Measurements from ENCODE around the gene PXYLP1.
"Not testable (repeated sequence)": the region's sequence is repeated elsewhere in the genome, so short reads cannot be mapped to it uniquely, and the experiment has no call there.

Gene PXYLP1

GRCh38 chr3:141274411-141275031 lies 42.9 kb downstream of the PXYLP1 start:
- DNase-seq: no peak

- no peak for DNase-seq
These were observed 43.4 kb downstream of the PXYLP1 start for GRCh38 chr3:141275032-141275422.

- no peak for DNase-seq
These were observed 43.9 kb downstream of the PXYLP1 start for GRCh38 chr3:141275511-141275910.

DNA sequence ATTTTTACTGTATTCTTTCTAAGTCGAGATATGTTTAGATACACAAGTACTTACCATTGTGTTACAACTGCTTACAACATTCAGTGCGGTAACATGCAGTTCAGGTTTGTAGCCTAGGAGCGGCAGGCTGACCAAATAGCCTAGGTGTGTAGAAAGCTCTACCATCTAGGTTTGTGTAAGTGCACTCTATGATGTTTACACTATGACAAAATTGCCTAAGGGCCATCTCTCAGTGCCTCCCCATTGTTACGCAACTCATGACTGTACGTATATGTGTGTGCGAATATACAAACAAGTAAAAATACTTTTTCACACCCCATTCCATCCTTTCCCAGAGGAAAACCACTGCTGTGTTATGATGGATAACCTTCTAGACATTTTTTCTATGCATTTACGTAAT lies 44.3 kb downstream of the PXYLP1 start:
- no peak for DNase-seq

DNA sequence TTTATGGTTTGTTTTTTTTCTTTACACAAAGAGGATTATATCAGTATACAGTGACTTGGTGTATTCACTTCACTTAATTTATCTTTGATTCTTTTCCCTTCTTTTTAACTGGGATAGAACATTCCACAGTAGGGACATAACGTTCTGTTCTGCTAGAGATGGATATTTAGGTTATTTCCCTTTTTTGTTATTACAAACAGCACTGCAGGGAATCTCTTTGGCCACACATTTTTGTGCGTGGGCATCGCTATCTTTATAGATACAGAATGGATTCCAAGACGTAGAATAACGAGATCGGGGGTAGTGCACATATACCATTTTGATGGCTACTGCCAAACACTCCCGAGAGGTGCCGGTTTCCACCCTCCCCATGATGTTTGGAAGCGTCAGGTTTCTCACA lies 44.8 kb downstream of the PXYLP1 start:
- DNase-seq: no peak

DNA sequence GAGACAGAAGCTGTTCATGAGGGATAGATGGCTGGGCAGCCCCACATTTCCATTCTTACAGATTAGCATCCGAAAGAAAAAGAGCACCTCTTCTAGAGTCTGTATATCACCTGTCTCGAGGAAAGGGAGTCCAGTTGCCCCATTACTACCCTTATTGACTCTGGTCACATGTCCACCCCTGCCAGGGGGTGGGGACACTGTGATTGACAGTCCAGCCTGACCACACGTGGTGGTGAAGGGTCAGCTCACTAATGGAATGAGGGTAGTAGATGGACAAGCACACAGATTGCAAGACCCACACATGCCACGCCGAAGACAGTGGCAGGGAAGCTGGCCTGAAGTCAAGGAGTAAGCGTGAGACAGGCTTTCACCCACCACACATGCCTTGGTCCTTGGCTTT lies 45.8 kb downstream of the PXYLP1 start:
- DNase-seq: no peak

DNA sequence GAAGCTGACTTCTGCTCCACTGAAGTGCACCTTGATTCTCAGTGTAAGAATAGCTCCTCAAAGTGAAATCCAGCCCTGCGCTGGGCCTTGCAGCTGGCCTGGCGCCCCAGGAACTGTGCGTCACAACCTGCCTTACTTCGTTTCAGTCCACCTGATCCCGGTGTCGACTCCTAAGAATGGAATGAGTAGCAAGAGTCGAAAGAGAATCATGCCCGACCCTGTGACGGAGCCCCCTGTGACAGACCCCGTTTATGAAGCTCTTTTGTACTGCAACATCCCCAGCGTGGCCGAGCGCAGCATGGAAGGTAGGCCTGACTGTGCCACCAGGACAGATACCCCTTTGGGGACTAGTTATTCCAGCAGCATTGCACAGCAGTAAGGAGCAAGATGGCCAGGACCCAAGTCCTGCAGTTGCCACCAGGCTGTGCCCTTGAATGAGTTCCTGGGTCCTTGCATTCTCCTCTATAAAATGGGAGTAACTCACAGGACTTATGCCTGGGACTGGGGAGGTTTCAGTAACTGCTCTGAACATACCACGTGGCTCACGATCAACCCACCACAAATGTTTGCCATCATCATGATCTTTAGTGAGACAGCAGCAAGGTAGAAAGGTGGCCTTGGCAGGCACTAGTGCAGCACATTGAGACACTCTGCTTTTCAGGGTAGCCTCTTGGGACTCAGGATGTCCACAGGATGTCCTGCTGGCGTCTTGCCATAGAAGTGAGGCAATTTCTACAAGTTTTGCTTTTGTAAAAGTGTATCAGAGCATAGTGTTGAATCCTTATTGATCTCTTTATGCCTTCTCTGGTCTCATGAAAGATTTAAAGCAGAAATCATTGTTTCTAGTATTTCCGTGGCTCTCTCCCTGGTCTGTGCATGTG lies 46.8 kb downstream of the PXYLP1 start:
- DNase-seq: peak; percentile 39 to 47

GRCh38 chr3:141279077-141279967 lies 47.7 kb downstream of the PXYLP1 start:
- DNase-seq: peak; percentile 31 to 56

DNA sequence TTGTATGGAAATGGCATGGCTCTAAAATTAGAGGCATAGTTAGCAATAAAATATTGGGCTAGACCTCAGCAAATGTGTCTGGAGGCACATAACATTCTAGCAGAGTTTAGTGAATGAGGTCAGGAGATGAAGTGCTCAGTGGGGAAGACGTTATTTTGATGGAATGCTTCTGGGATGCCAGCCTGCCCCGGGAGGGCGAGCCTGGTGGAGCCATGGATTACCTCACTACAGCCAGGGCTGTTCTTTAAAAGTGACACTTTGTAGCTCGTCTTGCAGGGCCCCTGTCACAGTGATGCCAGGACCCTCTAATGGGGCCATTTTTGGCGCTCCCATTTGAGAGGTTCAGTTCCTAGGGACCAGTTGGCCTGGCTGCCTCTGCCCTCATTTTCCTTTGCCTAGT lies 48.5 kb downstream of the PXYLP1 start:
- DNase-seq: no peak

DNA sequence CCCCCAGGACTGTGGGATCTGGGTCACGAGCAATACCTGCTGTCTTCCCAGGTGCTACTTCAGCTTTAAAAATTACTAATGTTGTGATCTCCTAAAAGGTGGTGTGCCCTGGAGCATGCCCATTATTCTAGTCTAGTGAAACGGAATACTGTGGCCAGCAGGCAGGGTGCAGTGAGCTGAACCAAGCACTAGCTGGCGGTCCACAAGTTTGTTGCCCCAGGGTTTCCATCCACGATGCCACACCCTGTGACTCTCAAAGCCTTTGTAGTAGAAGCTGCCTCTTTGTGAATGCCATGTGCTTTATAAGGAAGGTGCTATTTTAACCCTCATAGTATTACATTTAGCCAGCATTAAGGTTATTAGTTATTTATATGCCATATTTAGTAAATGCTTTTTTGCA lies 49.1 kb downstream of the PXYLP1 start:
- DNase-seq: no peak

GRCh38 chr3:141285570-141285969 lies 53.9 kb downstream of the PXYLP1 start:
- no peak for DNase-seq

DNA sequence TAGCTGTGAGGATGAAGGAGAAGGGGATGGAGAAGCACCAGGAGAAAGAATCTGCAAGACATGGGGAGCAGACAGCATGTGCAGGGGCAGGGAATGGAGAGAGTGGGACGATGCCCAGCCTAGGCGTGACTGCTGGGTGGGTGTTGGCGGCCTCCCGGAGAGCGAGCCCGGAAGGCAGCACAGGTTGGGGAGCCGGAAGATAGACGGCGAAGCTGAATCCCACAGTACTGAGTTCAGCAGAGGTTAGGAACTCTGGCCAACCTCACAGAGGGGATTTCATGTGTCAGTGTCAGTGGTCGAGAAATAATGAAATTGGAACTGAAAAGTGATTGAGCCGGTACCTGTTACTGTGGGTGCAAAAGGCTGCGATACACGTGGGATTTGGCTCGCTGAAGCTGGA lies 55.2 kb downstream of the PXYLP1 start:
- no peak for DNase-seq

DNA sequence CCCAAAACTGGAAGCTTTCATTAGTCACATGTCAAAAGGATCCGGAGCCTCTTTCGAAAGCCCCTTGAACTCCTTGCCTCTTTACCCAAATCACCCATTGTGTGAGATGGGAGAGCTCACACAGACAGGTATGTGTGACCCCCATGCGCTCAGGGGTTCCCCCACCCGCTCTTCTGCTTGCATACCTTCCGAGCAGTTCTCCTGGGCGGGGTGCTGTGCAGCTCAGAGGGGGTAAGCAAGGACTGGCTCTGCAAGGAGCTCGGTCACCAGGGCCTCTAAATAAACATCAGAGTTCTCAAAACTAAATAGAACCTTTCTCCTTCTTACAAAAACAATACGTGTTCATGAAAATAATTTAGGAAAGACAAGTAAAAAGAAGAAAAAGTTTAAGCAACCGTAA lies 55.7 kb downstream of the PXYLP1 start:
- no peak for DNase-seq

- peak; percentile 57 to 65 for DNase-seq
These were observed 56.8 kb downstream of the PXYLP1 start for GRCh38 chr3:141288336-141288990.

DNA sequence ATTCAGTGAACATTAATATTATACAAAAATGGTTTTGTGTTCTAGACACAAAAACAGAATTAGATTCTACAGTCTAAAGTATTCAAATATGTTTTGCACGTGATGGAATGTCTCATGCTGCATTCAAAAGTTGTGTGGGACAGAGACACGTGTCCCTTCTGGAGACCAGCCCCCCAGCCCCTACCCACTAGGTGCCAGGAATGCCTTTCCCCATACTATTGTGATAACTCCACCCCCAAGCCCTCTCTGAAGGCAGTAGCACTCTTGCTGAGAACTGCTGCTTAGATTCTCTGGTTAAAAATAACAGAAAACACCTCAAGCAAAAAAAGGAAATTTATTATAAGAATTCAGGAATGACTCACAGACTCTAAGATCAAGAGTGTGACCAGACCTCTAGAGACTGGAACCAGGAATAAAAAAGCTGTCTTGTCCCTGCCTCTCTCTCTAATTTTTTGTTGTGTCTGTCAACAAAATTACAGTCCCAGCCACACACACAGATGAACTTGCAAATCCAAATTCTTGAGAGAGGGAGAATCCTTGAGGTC lies 57.7 kb downstream of the PXYLP1 start:
- DNase-seq: no peak

GRCh38 chr3:141291559-141292355 lies 60.1 kb downstream of the PXYLP1 start:
- DNase-seq: no peak

DNA sequence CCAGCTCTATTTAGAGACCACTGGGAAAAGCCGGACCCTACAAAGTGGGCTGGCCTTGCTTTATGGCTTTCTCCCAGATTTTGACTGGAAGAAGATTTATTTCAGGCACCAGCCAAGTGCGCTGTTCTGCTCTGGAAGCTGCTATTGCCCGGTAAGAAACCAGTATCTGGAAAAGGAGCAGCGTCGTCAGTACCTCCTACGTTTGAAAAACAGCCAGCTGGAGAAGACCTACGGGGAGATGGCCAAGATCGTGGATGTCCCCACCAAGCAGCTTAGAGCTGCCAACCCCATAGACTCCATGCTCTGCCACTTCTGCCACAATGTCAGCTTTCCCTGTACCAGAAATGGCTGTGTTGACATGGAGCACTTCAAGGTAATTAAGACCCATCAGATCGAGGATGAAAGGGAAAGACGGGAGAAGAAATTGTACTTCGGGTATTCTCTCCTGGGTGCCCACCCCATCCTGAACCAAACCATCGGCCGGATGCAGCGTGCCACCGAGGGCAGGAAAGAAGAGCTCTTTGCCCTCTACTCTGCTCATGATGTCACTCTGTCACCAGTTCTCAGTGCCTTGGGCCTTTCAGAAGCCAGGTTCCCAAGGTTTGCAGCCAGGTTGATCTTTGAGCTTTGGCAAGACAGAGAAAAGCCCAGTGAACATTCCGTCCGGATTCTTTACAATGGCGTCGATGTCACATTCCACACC lies 60.9 kb downstream of the PXYLP1 start:
- no peak for DNase-seq

DNA sequence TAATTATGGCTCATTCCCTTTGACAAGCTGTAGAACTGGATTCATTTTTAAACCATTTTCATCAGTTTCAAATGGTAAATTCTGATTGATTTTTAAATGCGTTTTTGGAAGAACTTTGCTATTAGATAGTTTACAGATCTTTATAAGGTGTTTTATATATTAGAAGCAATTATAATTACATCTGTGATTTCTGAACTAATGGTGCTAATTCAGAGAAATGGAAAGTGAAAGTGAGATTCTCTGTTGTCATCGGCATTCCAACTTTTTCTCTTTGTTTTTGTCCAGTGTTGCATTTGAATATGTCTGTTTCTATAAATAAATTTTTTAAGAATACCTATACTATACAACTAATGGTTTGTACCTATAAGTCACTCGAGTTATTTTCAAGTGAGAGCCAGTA lies 62.7 kb downstream of the PXYLP1 start:
- DNase-seq: no peak

DNA sequence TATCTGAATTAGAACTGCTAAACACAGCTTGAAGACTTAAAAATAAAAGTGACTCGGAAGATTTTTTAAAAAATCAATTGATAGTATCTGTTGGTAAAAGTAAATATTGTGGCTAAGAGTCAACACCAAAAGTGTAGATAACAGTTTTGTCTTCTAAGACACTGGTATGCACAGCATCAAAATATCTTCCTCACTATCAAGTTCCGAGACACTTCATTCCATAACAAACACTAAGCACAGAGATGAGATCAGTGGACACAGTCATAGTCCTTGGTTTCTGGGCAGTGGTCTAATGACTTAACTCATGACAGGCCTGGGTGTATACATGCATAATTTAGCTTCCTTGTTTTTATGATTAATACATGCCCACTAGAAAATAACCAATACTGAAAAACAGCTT lies 63.2 kb downstream of the PXYLP1 start:
- no peak for DNase-seq

DNA sequence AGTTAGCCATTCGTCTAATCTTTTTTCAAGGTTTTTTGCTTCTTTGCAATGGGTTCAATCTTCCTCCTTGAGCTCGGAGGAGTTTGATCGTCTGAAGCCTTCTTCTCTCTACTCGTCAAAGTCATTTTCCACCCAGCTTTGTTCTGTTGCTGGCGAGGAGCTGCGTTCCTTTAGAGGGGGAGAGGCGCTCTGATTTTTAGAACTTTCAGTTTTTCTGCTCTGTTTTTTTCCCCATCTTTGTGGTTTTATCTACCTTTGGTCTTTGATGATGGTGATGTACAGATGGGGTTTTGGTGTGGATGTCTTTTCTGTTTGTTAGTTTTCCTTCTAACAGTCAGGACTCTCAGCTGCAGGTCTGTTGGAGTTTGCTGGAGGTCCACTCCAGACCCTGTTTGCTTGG lies 68.8 kb downstream of the PXYLP1 start:
- DNase-seq: not testable (repeated sequence)
